HG03095 (cell line): ENCODE data around the gene FLACC1.
"Not testable (repeated sequence)": the region's sequence is repeated elsewhere in the genome, so short reads cannot be mapped to it uniquely, and the experiment has no call there.

Experiments used
- ATAC-seq: cut with Tn5 transposase; IDR thresholded peaks from one replicate; pipeline ENCODE4 v1.9.1; 2021; ENCODE audit warnings: moderate library complexity; ENCODE audit not compliant: unreplicated experiment

The FLACC1 gene, protein sequence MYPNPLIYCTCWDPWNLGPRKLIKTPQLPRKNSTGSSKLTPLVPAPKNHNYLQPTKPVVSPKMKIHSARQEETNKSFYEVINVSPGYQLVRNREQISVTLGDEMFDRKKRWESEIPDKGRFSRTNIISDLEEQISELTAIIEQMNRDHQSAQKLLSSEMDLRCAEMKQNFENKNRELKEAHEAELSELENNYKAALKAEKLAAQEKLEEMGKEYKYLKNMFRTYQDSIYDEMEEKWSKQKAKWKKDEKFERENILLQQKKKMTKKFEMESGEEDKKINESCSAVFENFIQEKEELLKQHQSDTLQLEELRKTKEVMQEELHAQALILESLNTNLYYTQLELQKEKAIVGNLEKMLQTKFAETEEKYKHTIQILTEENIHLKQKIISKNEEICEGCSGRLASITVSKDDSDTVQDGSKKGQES

DNA sequence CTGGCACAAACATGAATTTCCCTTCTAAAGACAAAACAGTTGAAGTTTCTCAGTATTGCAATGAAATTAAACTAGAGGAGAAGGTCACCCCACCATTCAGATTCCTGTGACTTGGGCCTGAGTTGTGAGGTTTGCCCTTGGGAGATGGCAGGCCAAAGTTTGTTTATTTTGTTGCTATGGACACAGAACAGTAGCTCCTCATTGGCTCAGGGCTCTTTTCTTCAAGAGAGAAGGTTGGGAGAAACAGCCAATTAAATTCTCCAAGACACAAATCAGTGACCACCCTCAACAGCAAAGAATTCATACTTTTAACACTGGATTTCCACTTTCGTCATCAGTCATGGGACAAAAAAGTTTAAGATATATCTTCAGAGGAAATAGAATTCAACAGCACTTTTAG, at the start of gene FLACC1:
Gene FLACC1, minus strand, starts transcription at position 125 of the 400 bp plus-strand sequence. CDS start 5,941 bp downstream, outside the sequence.
- ATAC-seq: no peak

DNA sequence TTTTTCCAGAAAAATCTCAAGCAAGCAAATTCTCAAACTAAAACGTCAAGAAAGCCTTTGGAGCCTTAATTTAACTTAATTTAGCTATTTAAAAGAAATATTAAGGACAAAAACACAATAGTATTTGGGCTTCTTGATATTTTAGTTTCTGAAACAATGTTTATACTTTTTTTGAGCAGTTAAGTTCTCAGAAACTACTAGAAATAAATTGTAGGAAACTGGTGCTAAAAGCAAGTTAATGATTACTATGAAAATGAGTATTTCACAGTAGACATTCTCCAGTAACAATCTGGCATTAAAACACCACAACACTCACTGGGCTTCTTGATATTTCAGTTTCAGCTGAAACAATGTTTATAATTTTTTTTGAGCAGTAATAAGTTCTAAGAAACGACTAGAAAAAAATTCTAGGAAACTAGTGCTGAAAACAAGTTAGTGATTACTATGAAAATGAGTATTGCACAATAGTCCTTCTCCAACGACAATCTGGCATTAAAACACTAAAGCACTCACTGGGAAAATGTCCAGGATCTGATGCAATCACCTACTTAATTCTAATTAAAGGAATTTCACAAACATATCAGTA, 49.0 kb upstream of the FLACC1 start:
- ATAC-seq: no peak

- no peak for ATAC-seq
These were observed 47.6 kb upstream of the FLACC1 start for GRCh38 chr2:201404699-201405280.

DNA sequence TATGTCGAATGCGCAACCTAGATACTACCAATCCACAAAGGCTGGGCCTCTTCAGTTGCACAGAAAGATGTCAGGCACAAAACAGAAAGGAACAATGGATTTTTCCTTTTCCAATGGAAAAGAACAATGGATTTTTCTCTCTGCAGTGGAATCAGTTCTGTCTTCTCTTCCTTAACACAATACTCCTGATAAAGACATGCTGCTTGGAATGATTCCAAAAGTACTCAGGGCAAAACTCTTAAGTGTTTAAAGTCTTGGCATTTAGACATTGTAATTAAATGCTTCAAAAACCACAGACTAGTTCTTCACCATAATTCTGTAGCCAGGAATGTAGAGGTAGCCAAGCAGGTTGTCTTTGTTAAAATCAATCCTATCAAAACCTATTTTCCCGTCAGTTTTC, 46.7 kb upstream of the FLACC1 start:
- ATAC-seq: no peak

DNA sequence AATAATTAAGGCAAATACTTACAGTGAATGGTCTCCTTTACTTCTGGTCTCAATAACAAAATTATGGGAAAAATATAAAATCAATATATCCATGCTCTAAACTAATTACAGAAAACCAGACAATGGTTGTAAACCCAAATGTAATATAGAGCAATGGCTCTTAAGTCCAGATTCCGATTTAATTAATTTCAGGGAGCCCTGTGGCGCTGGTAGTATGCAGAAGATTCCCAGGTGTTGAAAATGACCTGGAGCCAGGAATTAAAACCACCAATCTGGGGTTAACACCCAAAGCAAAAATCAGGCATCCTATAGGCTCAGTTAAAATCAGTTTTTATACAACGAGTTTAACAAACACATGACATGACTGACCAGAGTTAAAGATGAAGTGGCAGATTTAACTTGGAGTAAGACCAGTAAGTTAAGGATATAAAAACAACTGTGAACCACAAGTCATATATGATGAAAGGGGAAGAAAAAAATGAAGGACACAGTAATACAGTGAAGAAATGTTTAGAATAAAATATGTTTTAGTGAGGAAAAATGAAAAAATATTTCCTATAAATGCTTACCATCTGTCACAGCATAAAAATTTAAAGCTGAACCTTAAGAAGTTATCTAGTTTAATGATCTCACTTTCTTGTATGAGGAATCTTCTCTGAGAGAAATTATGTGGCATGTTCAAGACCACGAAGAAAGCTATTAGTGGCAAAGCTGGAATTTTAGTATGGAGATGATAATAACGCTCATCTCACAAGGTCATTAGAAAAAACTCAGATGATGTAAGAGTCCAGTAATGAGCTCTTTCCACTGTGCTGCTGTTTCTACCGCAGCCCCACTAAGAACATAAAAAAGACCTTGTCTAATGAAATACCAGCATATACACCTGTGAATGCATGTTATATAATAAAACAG, 45.8 kb upstream of the FLACC1 start:
- ATAC-seq: no peak

- ATAC-seq: no peak
These were observed 44.7 kb upstream of the FLACC1 start for GRCh38 chr2:201401815-201402214.

DNA sequence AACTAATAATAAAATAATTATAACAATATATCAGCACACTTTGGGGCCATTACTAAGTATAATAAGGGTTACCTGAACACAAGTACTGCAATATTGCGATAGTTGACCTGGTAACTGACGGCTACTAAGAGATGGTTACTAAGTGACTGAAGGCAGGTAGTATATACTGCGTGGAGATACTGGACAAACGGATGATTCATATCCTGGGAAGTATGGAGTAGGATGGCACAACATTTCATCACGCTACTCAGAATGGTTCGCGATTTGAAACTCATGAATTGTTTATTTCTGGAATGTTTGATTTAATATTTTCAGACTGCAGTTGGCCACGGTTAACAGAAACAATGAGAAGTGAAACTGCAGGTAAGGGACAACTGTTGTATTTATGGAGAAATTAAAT, 39.5 kb upstream of the FLACC1 start:
- no peak for ATAC-seq

DNA sequence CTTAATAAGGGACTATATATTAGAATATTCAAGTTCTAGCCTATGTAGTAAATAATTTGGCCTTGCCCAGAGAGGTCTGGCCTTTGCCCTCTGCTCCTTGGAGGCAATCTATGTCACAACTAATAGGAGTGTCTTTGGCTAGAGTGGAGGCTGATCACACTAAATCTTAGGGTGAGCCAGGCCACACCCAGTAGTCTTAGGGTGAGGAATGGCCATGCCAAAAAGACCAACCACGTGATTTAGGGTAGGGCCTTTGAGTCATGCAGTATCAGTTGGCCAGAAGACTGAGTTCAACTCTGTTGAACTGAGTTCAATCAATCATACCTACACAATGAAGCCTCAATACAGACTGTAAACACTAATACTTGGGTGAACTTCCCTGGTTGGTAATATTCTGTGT, 26.0 kb upstream of the FLACC1 start:
- ATAC-seq: no peak

DNA sequence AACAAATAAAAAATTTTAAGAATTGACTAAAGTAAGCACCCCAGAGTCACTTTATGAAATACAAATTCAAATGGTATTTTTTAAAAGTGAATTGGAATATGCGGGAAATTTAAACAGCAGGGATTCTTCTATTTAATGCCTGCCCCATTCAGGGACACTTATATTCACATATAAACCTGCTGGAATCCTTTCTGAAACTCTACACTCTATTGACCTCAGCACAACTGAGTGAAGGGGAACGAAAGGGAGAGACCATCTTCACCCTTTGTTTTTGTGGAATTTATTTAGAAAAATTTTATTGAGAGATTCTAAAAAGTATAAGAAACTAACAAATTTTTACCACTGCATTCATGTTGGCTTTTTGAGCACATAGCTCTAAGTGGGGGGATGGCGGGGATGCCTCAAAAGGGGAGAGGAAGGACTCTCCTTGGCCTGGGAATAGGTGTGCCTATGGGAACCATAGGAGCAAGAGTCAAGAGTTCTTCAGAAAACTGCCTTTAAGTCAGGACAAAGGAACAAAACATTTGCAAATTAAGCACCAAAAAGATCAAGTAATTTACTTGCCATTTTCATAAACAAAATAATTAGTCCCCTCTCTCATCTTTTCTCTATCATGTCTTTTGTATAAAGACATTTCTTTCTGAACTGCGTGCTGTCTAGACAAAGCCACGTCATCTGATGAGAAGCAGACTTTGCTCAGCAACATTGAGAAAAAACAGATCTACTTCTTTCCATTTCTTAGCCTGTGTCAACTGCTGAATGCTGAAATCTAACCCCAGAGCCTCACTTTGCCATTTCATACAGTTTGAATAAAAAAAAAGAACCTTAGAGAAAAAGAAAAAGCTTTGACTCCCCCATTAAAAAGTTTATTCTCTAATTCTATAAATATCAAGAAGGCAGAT, 21.6 kb upstream of the FLACC1 start:
- no peak for ATAC-seq

GRCh38 chr2:201377218-201377617, 20.1 kb upstream of the FLACC1 start:
- no peak for ATAC-seq

- ATAC-seq: no peak
These were observed 12.6 kb upstream of the FLACC1 start for GRCh38 chr2:201369775-201370174.

- not testable (repeated sequence) for ATAC-seq
These were observed 12.2 kb upstream of the FLACC1 start for GRCh38 chr2:201369318-201369717.

GRCh38 chr2:201366146-201366545, 9.0 kb upstream of the FLACC1 start:
- ATAC-seq: no peak

GRCh38 chr2:201363857-201364560, 6.9 kb upstream of the FLACC1 start:
- ATAC-seq: peak; percentile 73

DNA sequence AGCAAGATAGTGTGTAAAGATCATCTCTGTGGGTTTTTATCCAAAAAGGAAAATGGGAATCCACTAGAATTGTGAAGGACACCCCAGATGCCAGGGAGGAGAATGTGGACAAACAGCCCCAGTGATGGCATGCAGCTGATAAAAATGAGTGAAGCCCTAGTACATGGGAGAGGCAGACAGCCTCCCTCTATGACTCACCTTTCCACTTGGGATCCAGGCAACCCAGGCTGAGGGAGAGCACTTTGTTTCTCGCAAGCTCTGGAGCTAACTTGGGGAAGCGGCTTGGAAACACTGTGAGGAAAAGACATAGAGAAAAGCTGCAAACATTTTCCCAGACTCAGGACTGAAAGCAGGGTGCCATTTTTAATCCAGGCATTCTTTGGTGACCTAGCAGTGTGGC, 5.3 kb upstream of the FLACC1 start:
- no peak for ATAC-seq

- ATAC-seq: no peak
These were observed 4.1 kb upstream of the FLACC1 start for GRCh38 chr2:201361078-201361733.

DNA sequence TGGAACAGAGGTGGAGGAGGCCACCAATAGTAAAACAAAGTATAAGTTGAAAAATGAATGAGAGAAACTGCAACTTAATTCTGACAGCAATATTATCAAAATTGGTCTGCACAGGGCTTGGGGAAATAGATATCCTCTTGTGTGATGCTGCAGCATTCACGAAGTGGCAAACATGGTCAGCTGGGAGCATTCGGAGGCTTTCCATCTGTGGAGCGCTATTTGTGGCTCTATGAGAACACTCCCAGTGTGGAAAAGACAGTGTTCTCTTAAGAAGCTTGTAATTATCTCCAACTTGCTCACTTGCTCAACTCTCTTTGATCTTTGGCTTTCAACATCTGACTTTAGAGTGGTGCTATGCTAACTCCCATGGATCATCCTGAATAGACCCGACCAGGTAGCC, 3.1 kb upstream of the FLACC1 start:
- no peak for ATAC-seq

- no peak for ATAC-seq
These were observed 1.5 kb upstream of the FLACC1 start for GRCh38 chr2:201358684-201359083.

GRCh38 chr2:201353116-201353515, 4.0 kb downstream of the FLACC1 start:
- ATAC-seq: no peak
